Neutrophil (primary cell): Measurements from ENCODE around the gene AEBP2.

Experiments used
- H3K27ac ChIP-seq: fragments of 200-600 bp; sonication (generic); 2 replicates; pipeline ENCODE4 v1.5.1; 2016; ENCODE audit warnings: mild to moderate bottlenecking, moderate library complexity
- H3K27me3 ChIP-seq: fragments of 200-600 bp; sonication (generic); 2 replicates; pipeline ENCODE4 v1.6.0; 2016; ENCODE audit warnings: mild to moderate bottlenecking
- H3K36me3 ChIP-seq: fragments of 200-600 bp; sonication (generic); 2 replicates; pipeline ENCODE4 v1.5.1; 2017
- H3K4me1 ChIP-seq, 2 experiments: fragments of 200-600 bp in 1 of 2; sonication (generic) in 1 of 2; 1 replicate in 1 of 2; 2 replicates in 1 of 2; pipeline versions ENCODE4 v1.5.1 to v1.6.1; 2013 to 2016; ENCODE audit warnings: low read depth in 1 of 2, low read length in 1 of 2, mild to moderate bottlenecking in 1 of 2, moderate library complexity in 1 of 2; ENCODE audit not compliant: control insufficient read depth in 1 of 2, insufficient read depth in 1 of 2
- H3K4me3 ChIP-seq, 2 experiments: fragments of 200-600 bp in 1 of 2; sonication (generic) in 1 of 2; 1 replicate in 1 of 2; 2 replicates in 1 of 2; pipeline ENCODE4 v1.5.1; 2013 to 2016; ENCODE audit warnings: low read depth in 1 of 2, low read length in 1 of 2, mild to moderate bottlenecking in 1 of 2, moderate library complexity in 1 of 2
- H3K9me3 ChIP-seq: fragments of 200-600 bp; sonication (generic); 2 replicates; pipeline ENCODE4 v1.5.1; 2016
- TF ChIP-seq, protein P1 (sequence below): fragments of 200-600 bp; sonication (generic); IDR thresholded peaks from 2 replicates; pipeline ENCODE4 v1.5.1; 2016; ENCODE audit warnings: antibody characterized with exemption

The AEBP2 gene

DNA sequence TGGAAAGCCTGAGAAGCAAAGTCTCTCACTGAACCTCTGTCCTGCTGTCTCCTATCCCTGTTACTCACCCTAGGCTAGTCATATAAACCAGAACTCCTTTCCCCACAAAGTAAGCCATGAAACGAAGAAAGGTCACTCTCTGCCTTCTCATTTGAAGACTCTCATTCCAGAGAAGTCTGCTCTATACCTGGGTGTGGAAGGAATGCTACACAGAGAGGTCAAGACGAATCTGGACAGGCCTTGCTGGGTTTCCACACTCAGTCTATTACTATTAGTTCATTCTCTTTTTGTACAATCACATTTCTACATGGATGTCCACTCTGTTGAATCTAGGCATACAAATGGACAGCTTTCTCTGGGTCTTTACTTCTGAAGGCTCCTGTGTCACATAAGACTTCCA is 2.4 kb upstream of the AEBP2 start:
- Histone ChIP-seq H3K9me3 (no peaks in the 10 kb centered on the region), H3K4me1 (peaks cover 29 to 39% of the 10 kb centered on the region in 2 experiments), H3K4me3 (no peak overlapping the region), H3K27ac (no peak overlapping the region), H3K36me3 (no peaks in the 10 kb centered on the region), H3K27me3 (no peaks in the 10 kb centered on the region)
- TF ChIP-seq, protein P1, sequence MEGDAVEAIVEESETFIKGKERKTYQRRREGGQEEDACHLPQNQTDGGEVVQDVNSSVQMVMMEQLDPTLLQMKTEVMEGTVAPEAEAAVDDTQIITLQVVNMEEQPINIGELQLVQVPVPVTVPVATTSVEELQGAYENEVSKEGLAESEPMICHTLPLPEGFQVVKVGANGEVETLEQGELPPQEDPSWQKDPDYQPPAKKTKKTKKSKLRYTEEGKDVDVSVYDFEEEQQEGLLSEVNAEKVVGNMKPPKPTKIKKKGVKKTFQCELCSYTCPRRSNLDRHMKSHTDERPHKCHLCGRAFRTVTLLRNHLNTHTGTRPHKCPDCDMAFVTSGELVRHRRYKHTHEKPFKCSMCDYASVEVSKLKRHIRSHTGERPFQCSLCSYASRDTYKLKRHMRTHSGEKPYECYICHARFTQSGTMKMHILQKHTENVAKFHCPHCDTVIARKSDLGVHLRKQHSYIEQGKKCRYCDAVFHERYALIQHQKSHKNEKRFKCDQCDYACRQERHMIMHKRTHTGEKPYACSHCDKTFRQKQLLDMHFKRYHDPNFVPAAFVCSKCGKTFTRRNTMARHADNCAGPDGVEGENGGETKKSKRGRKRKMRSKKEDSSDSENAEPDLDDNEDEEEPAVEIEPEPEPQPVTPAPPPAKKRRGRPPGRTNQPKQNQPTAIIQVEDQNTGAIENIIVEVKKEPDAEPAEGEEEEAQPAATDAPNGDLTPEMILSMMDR = no peak

DNA sequence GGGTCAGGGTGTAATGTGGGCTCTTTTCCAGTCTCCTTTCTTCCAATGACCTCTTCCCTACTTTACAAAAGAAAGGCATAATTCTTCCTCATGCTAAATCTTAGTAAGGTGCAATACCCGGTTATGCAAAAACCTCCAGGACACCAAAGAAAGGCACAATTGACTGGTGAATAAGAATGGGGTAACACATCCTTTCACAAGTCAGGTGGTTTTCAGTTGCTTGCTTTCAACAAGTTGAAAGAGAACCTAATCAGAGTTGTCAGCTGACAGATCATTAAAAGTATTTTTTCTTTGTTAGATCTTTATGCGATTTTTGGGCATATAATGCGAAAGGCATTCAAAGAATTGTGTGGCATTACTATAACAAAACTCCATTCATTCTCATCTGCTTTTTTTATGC is 1.3 kb upstream of the AEBP2 start:
- Histone ChIP-seq H3K9me3 (no peaks in the 10 kb centered on the region), H3K4me1 (peaks cover 29 to 39% of the 10 kb centered on the region in 2 experiments), H3K27ac (peak overlapping the region; percentile 28), H3K4me3 (no peak overlapping the region), H3K36me3 (no peaks in the 10 kb centered on the region), H3K27me3 (no peaks in the 10 kb centered on the region)
- TF ChIP-seq, protein P1 = no peak

DNA sequence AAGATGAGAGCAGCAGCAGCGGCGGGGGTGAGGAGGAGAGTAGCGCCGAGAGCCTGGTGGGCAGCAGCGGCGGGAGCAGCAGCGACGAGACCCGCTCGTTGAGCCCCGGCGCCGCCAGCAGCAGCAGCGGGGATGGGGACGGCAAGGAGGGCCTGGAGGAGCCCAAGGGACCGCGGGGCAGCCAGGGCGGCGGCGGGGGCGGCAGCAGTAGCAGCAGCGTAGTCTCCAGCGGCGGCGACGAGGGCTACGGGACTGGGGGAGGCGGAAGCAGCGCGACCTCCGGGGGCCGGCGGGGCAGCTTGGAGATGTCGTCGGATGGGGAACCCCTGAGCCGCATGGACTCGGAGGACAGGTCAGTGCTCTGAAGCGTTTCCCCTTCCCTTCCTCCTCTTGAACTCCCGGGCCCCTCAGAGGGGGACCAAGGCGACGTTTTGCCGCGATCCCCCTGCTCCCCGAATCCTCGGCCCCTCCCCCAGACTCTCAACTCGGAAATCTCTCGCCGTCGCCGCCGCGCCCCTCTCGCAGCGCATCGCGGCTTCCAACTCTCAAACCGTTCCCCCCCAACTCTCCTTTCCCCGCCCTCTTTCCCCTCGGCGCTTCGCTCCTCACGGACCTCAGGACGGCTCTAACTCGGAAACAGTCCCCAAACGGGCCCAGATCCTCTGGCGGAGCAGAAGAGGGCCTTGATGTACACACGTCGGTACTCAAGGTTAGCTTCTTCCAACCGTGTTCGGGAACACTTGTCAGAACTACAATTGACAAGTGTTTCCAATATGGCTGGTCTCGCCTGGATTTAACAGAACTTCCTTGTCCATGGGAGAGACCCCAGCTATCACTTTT is 947 bp downstream of the AEBP2 start:
- TF ChIP-seq, protein P1 = no peak
- Histone ChIP-seq H3K27me3 (no peaks in the 10 kb centered on the region), H3K27ac (peak overlapping the region; percentile 87), H3K4me1 (peaks cover 29 to 39% of the 10 kb centered on the region in 2 experiments), H3K9me3 (no peaks in the 10 kb centered on the region), H3K36me3 (no peaks in the 10 kb centered on the region), H3K4me3 (peak overlapping the region; percentile 82 to 97)

DNA sequence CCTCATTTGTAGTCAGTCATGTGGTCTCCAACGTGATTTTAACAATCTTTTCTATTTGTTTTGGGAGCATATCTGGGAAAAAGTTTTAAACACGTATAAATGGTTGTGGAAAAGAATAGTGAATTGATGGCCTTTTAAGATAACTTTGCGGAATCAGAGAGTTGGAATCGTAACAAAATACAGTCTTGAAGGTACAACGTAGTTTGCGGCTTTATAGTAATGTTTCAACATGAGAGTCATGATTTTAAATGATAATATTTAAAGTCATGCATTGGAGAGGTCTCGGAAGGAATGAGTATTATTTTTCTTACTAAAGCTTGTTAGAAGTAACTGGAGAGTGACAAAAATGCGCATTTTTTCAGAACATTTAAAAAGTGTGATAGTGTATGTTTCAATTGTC is 1.6 kb downstream of the AEBP2 start:
- TF ChIP-seq, protein P1 = no peak
- Histone ChIP-seq H3K4me3 (peak overlapping the region; percentile 82 to 97), H3K9me3 (no peaks in the 10 kb centered on the region), H3K36me3 (no peaks in the 10 kb centered on the region), H3K27me3 (no peaks in the 10 kb centered on the region), H3K27ac (peak overlapping the region; percentile 87), H3K4me1 (peaks cover 29 to 39% of the 10 kb centered on the region in 2 experiments)

DNA sequence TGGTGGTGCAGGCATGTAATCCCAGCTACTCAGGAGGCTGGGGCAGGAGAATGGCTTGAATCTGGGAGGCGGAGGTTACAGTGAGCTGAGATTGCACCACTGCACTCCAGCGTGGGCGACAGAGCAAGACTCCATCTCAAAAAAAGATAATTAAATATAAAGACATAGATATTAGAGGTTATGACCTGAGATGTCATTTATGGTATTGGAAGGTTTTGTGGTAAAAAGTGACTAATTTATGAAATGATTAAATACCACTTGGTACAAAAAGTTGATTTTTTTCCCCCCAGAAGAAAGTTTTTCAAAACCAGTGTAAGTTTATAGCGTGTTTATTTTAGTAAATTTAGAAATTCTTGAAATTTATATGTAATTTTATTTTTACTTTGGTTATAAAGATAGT is 4.3 kb downstream of the AEBP2 start:
- Histone ChIP-seq H3K9me3 (no peaks in the 10 kb centered on the region), H3K27me3 (no peaks in the 10 kb centered on the region), H3K4me1 (peaks cover 20 to 22% of the 10 kb centered on the region in 2 experiments), H3K4me3 (no peak overlapping the region), H3K27ac (no peak overlapping the region), H3K36me3 (no peaks in the 10 kb centered on the region)
- TF ChIP-seq, protein P1 = no peak
